Measurements from ENCODE around the gene PLCD3. TPM values are rescaled to one million over a fixed set of nuclear protein-coding genes. Genes with fewer than 3 reads are reported as not detected.

The PLCD3 gene
- total and polyA plus RNA-seq, 2 of the 4 experiments (the other 2 are of a cell fraction): 5.6 to 36.6 TPM

DNA sequence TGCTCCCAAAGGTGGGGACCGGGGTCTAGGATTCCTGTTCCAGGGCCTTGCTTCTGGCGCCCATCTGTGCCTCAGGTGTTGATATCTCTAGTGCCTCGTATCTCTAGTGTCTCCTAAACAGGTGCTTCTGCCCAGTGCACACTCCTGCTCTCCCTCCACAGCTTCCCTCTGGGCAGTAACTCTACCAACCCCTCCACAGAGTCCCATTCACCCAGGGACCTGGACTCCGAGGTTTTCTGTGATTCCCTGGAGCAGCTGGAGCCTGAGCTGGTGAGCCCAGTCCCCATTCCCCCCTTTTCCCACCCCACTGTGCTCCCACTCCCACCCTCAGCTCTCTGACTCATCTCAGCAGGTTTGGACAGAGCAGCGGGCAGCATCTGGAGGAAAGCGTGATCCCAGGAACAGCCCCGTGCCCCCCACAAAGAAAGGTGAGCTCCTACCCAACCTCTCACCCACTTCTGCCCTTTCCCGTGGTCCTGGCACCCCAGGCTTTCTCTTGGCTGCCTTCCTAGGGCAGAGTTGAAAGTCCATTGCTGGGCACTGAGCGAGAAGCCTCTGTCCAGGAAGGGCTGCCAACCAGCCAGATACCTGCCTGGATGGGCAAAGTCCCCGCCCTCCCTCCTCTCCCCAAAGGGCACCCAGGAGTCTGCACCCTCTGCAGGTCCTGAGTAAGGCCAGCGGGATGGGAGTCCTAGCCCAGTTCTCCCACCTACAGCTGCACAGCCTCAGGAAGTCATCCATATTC lies 5.4 kb upstream of the PLCD3 start:
- Histone ChIP-seq H3K18ac (ENCODE audit: low read depth, low read length) (no peak overlapping the region), H4K5ac (ENCODE audit: low read depth, low read length) (no peak overlapping the region), H3K36me3 (ENCODE audit: control insufficient read depth, insufficient read depth, low read length) (peaks cover 2% of the 10 kb centered on the region; the same call in 1 of the 2 replicates), H2BK20ac (ENCODE audit: low read depth, low read length) (no peak overlapping the region), H3K9ac (ENCODE audit: low read depth, low read length) (no peak overlapping the region), H2AK5ac (ENCODE audit: low read depth, low read length) (no peak overlapping the region), H3K4ac (ENCODE audit: low read depth, low read length) (no peak overlapping the region), H3K56ac (ENCODE audit: extremely low read depth, insufficient read depth, low read length) (no peak overlapping the region), H4K8ac (ENCODE audit: low read depth in 2 of 2, low read length in 2 of 2) (no peak overlapping the region), H2AK9ac (replicated peaks; ENCODE audit: low read depth, low read length, poor library complexity) (no peak overlapping the region), H2BK120ac (ENCODE audit: low read depth, low read length) (no peak overlapping the region), H4K91ac (ENCODE audit: insufficient read depth, low read depth, low read length) (no peak overlapping the region), H3K4me1 (ENCODE audit: control insufficient read depth, insufficient read depth, low read length) (peaks cover 7% of the 10 kb centered on the region; the same call in 1 of the 2 replicates), H4K20me1 (ENCODE audit: insufficient read depth, low read length) (no peaks in the 10 kb centered on the region), H3K27ac (ENCODE audit: insufficient read depth, low read length) (no peak overlapping the region), H2BK5ac (ENCODE audit: low read depth, low read length, poor library complexity, severe bottlenecking) (no peak overlapping the region), H2BK15ac (ENCODE audit: low read depth, low read length) (no peak overlapping the region), H3K79me1 (ENCODE audit: low read depth in 1 of 2, low read length in 2 of 2) (peaks cover 4 to 7% of the 10 kb centered on the region in 2 experiments; a peak in 3 of 4 replicates), H3K14ac (replicated peaks; ENCODE audit: low read depth, low read length) (no peak overlapping the region), H3K4me2 (ENCODE audit: low read depth, low read length) (no peak overlapping the region), H3K4me3 (ENCODE audit: insufficient read depth, low read depth, low read length) (no peak overlapping the region), H3K9me1 (ENCODE audit: insufficient read depth, low read length) (no peaks in the 10 kb centered on the region), H2AFZ (replicated peaks; ENCODE audit: low read length, poor library complexity) (no peak overlapping the region), H3K9me3 (ENCODE audit: control insufficient read depth, insufficient read depth, low read length) (no peaks in the 10 kb centered on the region), H3K23ac (ENCODE audit: low read depth, low read length) (no peak overlapping the region), H3K27me3 (ENCODE audit: control insufficient read depth, insufficient read depth, low read length) (no peaks in the 10 kb centered on the region)
- 85% methylated on average over 7 of the region's 11 CpGs; no CpG with 5 or more reads in 1 of the 2 experiments for WGBS, 2 experiments (ENCODE audit: extremely low coverage in 2 of 2, insufficient read length in 1 of 2)
- POLR2A ChIA-PET (ENCODE audit: unreplicated experiment): no interaction called here
- in situ Hi-C loops (cut with MboI; ENCODE audit: low sequenced_read_pairs) (loop anchor here (5.0 kb wide), 1 partner anchor 60 kb away; no protein-coding TSS in a partner anchor), dilution Hi-C loops (cut with HindIII; ENCODE audit: low sequenced_read_pairs, unreplicated experiment) (no loop called here), intact Hi-C loops (cut with micrococcal nuclease) (no loop called here)
- DNase-seq: no peak
- ATAC-seq (ENCODE audit: low read depth): no peak
- BruUV-seq (replicated peaks): no TSS peak
- CTCF ChIA-PET: interaction anchor here (1.8 kb wide), 1 partner anchor 60 kb away, joined by 5 read pairs; no protein-coding TSS in a partner anchor
- no peak for TF ChIP-seq RCOR1 (IDR thresholded peaks at IDR 0.05; ENCODE audit: insufficient replicate concordance, low read length)
- TF ChIP-seq POLR2A (IDR thresholded peaks at IDR 0.05; ENCODE audit: low read depth, low read length): no peak
- no peak for TF ChIP-seq FOS (IDR thresholded peaks at IDR 0.05; ENCODE audit: low read depth, low read length)
- TF ChIP-seq, protein P1, sequence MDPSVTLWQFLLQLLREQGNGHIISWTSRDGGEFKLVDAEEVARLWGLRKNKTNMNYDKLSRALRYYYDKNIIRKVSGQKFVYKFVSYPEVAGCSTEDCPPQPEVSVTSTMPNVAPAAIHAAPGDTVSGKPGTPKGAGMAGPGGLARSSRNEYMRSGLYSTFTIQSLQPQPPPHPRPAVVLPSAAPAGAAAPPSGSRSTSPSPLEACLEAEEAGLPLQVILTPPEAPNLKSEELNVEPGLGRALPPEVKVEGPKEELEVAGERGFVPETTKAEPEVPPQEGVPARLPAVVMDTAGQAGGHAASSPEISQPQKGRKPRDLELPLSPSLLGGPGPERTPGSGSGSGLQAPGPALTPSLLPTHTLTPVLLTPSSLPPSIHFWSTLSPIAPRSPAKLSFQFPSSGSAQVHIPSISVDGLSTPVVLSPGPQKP (IDR thresholded peaks at IDR 0.05; ENCODE audit: borderline replicate concordance, low read depth, low read length): no peak
- no peak for TF ChIP-seq MAFK (IDR thresholded peaks at IDR 0.05; ENCODE audit: low read depth, low read length)
- no peak for TF ChIP-seq RFX5 (IDR thresholded peaks at IDR 0.05; ENCODE audit: low read depth, low read length)
- no peak for TF ChIP-seq SMC3 (IDR thresholded peaks at IDR 0.05; ENCODE audit: low read depth, low read length)
- TF ChIP-seq MAZ (IDR thresholded peaks at IDR 0.05; ENCODE audit: borderline replicate concordance, low read depth, low read length): no peak
- no peak for TF ChIP-seq MXI1 (IDR thresholded peaks at IDR 0.05; ENCODE audit: borderline replicate concordance, low read depth, low read length)
- no peak for TF ChIP-seq BHLHE40 (IDR thresholded peaks at IDR 0.05; ENCODE audit: low read depth, low read length)
- no peak for TF ChIP-seq NFE2L2 (IDR thresholded peaks at IDR 0.05; ENCODE audit: low read depth, low read length)
- TF ChIP-seq CHD1 (IDR thresholded peaks at IDR 0.05; ENCODE audit: low read depth, low read length): no peak
- TF ChIP-seq RAD21 (IDR thresholded peaks at IDR 0.05; ENCODE audit: low read length): no peak
- TF ChIP-seq, protein P2, sequence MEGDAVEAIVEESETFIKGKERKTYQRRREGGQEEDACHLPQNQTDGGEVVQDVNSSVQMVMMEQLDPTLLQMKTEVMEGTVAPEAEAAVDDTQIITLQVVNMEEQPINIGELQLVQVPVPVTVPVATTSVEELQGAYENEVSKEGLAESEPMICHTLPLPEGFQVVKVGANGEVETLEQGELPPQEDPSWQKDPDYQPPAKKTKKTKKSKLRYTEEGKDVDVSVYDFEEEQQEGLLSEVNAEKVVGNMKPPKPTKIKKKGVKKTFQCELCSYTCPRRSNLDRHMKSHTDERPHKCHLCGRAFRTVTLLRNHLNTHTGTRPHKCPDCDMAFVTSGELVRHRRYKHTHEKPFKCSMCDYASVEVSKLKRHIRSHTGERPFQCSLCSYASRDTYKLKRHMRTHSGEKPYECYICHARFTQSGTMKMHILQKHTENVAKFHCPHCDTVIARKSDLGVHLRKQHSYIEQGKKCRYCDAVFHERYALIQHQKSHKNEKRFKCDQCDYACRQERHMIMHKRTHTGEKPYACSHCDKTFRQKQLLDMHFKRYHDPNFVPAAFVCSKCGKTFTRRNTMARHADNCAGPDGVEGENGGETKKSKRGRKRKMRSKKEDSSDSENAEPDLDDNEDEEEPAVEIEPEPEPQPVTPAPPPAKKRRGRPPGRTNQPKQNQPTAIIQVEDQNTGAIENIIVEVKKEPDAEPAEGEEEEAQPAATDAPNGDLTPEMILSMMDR (conservative IDR thresholded peaks at IDR 0.05; ENCODE audit: low read depth, low read length): no peak
- no peak for TF ChIP-seq CEBPB (IDR thresholded peaks at IDR 0.05; ENCODE audit: low read depth, low read length)
